Bronchial epithelial cell (primary cell): ENCODE results near the gene ADAM12. TPM values are rescaled to one million over a fixed set of nuclear protein-coding genes. Genes with fewer than 3 reads are reported as not detected.
"Not testable (repeated sequence)": the region's sequence is repeated elsewhere in the genome, so short reads cannot be mapped to it uniquely, and the experiment has no call there.

Source experiments
- DNase-seq: peaks from one replicate; pipeline ENCODE4 v3.0.0-alpha.2; 2010; ENCODE audit warnings: low read depth
- FAIRE-seq: peaks from 2 replicates; lab custom pipeline; 2011; peaks lifted over from hg19 to GRCh38; lab: Jason Lieb, UNC
- H3K27me3 ChIP-seq: 2 replicates; pipeline ENCODE4 v1.5.1; 2011; ENCODE audit warnings: low read length; ENCODE audit not compliant: control insufficient read depth, insufficient read depth
- H3K36me3 ChIP-seq: 2 replicates; pipeline ENCODE4 v1.5.1; 2011; ENCODE audit warnings: low read length; ENCODE audit not compliant: control insufficient read depth, insufficient read depth
- H3K4me3 ChIP-seq: 2 replicates; pipeline ENCODE4 v1.5.1; 2011; ENCODE audit warnings: mild to moderate bottlenecking, low read depth, low read length, control low read depth
- CTCF ChIP-seq: IDR thresholded peaks from 2 replicates; pipeline ENCODE4 v1.5.1; 2011; ENCODE audit warnings: mild to moderate bottlenecking, moderate library complexity, low read length, control low read depth, inconsistent platforms; ENCODE audit not compliant: insufficient read depth, severe bottlenecking
- total RNA-seq: library from RNA; depleted of rRNA; stranded (reverse); fragments of >200 nt; gene quantifications from 2 replicates; pipeline ENCODE4 v1.2.1, GENCODE V29; 2014

The ADAM12 gene
- total RNA-seq, 1 donor from 2014 or later, result 1.8 TPM

- no peaks in the 10 kb centered on the region for H3K27me3 ChIP-seq
- no peak for FAIRE-seq
- DNase-seq, result no peak
- H3K36me3 ChIP-seq, result no peaks in the 10 kb centered on the region
- no peak for TF ChIP-seq CTCF
- H3K4me3 ChIP-seq, result no peak overlapping the region
Observed at GRCh38 chr10:126185676-126186447, 202.4 kb downstream of the ADAM12 start.

GRCh38 chr10:126181626-126182025, 206.7 kb downstream of the ADAM12 start:
- DNase-seq (no peak), FAIRE-seq (no peak)
- no peak for TF ChIP-seq CTCF

GRCh38 chr10:126179637-126180036, 208.6 kb downstream of the ADAM12 start:
- Histone ChIP-seq H3K36me3 (no peaks in the 10 kb centered on the region), H3K27me3 (no peaks in the 10 kb centered on the region), H3K4me3 (no peak overlapping the region)
- TF ChIP-seq CTCF, result no peak
- DNase-seq (no peak), FAIRE-seq (no peak)

More at GRCh38 chr10:126181626-126182025, 206.7 kb downstream of the ADAM12 start:
- Histone ChIP-seq H3K4me3 (no peak overlapping the region), H3K36me3 (no peaks in the 10 kb centered on the region), H3K27me3 (no peaks in the 10 kb centered on the region)

GRCh38 chr10:126177417-126178030, 210.8 kb downstream of the ADAM12 start:
- FAIRE-seq (no peak), DNase-seq (no peak)
- no peak for TF ChIP-seq CTCF
- Histone ChIP-seq H3K27me3 (no peaks in the 10 kb centered on the region), H3K4me3 (no peak overlapping the region), H3K36me3 (no peaks in the 10 kb centered on the region)

- Histone ChIP-seq H3K4me3 (no peak overlapping the region), H3K36me3 (no peaks in the 10 kb centered on the region), H3K27me3 (no peaks in the 10 kb centered on the region)
- no peak for DNase-seq
- FAIRE-seq, result no peak
- no peak for TF ChIP-seq CTCF
Observed at GRCh38 chr10:126175641-126176262, 212.5 kb downstream of the ADAM12 start.

- DNase-seq, H3K36me3 ChIP-seq, H3K27me3 ChIP-seq, H3K4me3 ChIP-seq, FAIRE-seq: not testable (repeated sequence)
Observed at GRCh38 chr10:126172755-126173154, 215.5 kb downstream of the ADAM12 start.
